ENCODE data around the gene KRT73. TPM values are rescaled to one million over a fixed set of nuclear protein-coding genes. Genes with fewer than 3 reads are reported as not detected.

Gene KRT73
- total RNA-seq, 1 experiment from 2014 or later, result not detected

DNA sequence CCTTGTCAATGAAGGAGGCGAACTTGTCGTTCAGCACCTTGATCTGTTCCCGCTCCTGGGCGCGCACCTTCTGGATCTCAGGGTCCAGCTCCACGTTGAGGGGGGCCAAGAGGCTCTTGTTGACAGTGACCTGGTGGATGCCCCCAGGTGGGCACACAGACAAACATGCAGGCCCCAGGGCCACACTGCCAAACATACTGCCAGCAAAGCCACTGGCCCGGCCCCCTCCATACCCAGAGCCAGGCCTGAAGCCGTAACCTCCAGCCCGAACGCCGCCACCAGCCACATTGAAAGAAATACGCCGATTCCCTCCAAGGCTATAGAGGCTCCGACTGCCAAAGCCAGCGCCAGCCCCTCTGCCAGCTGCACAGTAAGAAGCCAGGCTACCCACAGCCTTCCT is 45.1 kb downstream of the KRT73 start:
- Mint-ChIP-seq H3K27me3 (ENCODE audit: low read depth) (no peaks in the 10 kb centered on the region), H3K36me3 (no peaks in the 10 kb centered on the region), H3K27ac (no peak overlapping the region), H3K4me1 (no peaks in the 10 kb centered on the region), H3K4me3 (no peak overlapping the region), H3K9me3 (no peaks in the 10 kb centered on the region)
- TF ChIP-seq JAZF1 (CRISPR knock-in tag; IDR thresholded peaks at IDR 0.05) (no peak), RORB (CRISPR knock-in tag; IDR thresholded peaks at IDR 0.05) (no peak), ESRRA (CRISPR knock-in tag; IDR thresholded peaks at IDR 0.05; ENCODE audit: borderline replicate concordance) (no peak), ZNF317 (CRISPR knock-in tag; IDR thresholded peaks at IDR 0.05; ENCODE audit: borderline replicate concordance, low read depth) (no peak)
- TF ChIP-seq, protein P1, sequence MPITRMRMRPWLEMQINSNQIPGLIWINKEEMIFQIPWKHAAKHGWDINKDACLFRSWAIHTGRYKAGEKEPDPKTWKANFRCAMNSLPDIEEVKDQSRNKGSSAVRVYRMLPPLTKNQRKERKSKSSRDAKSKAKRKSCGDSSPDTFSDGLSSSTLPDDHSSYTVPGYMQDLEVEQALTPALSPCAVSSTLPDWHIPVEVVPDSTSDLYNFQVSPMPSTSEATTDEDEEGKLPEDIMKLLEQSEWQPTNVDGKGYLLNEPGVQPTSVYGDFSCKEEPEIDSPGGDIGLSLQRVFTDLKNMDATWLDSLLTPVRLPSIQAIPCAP (CRISPR knock-in tag; IDR thresholded peaks at IDR 0.05), result no peak
- TF ChIP-seq, protein P2, sequence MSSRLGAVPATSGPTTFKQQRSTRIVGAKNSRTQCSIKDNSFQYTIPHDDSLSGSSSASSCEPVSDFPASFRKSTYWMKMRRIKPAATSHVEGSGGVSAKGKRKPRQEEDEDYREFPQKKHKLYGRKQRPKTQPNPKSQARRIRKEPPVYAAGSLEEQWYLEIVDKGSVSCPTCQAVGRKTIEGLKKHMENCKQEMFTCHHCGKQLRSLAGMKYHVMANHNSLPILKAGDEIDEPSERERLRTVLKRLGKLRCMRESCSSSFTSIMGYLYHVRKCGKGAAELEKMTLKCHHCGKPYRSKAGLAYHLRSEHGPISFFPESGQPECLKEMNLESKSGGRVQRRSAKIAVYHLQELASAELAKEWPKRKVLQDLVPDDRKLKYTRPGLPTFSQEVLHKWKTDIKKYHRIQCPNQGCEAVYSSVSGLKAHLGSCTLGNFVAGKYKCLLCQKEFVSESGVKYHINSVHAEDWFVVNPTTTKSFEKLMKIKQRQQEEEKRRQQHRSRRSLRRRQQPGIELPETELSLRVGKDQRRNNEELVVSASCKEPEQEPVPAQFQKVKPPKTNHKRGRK (CRISPR knock-in tag; IDR thresholded peaks at IDR 0.05; ENCODE audit: borderline replicate concordance), result no peak
- TF ChIP-seq, protein P3, sequence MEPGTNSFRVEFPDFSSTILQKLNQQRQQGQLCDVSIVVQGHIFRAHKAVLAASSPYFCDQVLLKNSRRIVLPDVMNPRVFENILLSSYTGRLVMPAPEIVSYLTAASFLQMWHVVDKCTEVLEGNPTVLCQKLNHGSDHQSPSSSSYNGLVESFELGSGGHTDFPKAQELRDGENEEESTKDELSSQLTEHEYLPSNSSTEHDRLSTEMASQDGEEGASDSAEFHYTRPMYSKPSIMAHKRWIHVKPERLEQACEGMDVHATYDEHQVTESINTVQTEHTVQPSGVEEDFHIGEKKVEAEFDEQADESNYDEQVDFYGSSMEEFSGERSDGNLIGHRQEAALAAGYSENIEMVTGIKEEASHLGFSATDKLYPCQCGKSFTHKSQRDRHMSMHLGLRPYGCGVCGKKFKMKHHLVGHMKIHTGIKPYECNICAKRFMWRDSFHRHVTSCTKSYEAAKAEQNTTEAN (CRISPR knock-in tag; IDR thresholded peaks at IDR 0.05), result no peak
- TF ChIP-seq, protein P4, sequence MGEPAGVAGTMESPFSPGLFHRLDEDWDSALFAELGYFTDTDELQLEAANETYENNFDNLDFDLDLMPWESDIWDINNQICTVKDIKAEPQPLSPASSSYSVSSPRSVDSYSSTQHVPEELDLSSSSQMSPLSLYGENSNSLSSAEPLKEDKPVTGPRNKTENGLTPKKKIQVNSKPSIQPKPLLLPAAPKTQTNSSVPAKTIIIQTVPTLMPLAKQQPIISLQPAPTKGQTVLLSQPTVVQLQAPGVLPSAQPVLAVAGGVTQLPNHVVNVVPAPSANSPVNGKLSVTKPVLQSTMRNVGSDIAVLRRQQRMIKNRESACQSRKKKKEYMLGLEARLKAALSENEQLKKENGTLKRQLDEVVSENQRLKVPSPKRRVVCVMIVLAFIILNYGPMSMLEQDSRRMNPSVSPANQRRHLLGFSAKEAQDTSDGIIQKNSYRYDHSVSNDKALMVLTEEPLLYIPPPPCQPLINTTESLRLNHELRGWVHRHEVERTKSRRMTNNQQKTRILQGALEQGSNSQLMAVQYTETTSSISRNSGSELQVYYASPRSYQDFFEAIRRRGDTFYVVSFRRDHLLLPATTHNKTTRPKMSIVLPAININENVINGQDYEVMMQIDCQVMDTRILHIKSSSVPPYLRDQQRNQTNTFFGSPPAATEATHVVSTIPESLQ (CRISPR knock-in tag; IDR thresholded peaks at IDR 0.05), result no peak
- ChIA-PET POLR2A (no interaction called here), CTCF (interaction anchor here (0.8 to 1.6 kb wide), 3 partner anchors 9 to 292 kb away, joined by 3 to 6 read pairs (median 6); no protein-coding TSS in a partner anchor)
- no peak for DNase-seq (ENCODE audit: low spot score)
- no peak for ATAC-seq

DNA sequence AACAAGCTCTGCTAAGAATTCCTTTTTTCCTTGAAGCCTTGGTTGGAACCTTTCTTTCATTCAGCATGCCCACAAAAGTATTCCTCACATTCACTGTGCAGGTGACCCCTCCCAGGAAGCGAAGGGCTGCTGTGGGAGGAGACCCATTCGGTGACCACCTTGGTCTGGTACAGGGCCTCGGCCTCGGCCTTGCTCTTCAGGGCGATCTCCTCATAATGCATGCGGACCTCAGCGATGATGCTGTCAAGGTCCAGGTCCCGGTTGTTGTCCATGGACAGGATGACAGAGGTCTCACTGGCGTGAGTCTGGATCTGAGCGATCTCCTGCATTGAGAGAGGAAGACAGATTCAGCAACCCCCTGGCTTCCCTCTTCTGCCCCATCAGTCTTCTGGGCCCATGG is 47.8 kb downstream of the KRT73 start:
- no peak for DNase-seq (ENCODE audit: low spot score)
- ChIA-PET CTCF (interaction anchor here (1.1 to 1.4 kb wide), 2 partner anchors 13 to 175 kb away, joined by 3 read pairs; no protein-coding TSS in a partner anchor), POLR2A (no interaction called here)
- Mint-ChIP-seq H3K27me3 (ENCODE audit: low read depth) (no peaks in the 10 kb centered on the region), H3K36me3 (no peaks in the 10 kb centered on the region), H3K27ac (no peak overlapping the region), H3K9me3 (no peaks in the 10 kb centered on the region), H3K4me1 (no peaks in the 10 kb centered on the region), H3K4me3 (no peak overlapping the region)
- no peak for ATAC-seq
- TF ChIP-seq RORB (CRISPR knock-in tag; IDR thresholded peaks at IDR 0.05), result no peak
- TF ChIP-seq ZNF317 (CRISPR knock-in tag; IDR thresholded peaks at IDR 0.05; ENCODE audit: borderline replicate concordance, low read depth), result no peak
- TF ChIP-seq, protein P5, sequence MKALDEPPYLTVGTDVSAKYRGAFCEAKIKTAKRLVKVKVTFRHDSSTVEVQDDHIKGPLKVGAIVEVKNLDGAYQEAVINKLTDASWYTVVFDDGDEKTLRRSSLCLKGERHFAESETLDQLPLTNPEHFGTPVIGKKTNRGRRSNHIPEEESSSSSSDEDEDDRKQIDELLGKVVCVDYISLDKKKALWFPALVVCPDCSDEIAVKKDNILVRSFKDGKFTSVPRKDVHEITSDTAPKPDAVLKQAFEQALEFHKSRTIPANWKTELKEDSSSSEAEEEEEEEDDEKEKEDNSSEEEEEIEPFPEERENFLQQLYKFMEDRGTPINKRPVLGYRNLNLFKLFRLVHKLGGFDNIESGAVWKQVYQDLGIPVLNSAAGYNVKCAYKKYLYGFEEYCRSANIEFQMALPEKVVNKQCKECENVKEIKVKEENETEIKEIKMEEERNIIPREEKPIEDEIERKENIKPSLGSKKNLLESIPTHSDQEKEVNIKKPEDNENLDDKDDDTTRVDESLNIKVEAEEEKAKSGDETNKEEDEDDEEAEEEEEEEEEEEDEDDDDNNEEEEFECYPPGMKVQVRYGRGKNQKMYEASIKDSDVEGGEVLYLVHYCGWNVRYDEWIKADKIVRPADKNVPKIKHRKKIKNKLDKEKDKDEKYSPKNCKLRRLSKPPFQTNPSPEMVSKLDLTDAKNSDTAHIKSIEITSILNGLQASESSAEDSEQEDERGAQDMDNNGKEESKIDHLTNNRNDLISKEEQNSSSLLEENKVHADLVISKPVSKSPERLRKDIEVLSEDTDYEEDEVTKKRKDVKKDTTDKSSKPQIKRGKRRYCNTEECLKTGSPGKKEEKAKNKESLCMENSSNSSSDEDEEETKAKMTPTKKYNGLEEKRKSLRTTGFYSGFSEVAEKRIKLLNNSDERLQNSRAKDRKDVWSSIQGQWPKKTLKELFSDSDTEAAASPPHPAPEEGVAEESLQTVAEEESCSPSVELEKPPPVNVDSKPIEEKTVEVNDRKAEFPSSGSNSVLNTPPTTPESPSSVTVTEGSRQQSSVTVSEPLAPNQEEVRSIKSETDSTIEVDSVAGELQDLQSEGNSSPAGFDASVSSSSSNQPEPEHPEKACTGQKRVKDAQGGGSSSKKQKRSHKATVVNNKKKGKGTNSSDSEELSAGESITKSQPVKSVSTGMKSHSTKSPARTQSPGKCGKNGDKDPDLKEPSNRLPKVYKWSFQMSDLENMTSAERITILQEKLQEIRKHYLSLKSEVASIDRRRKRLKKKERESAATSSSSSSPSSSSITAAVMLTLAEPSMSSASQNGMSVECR (CRISPR knock-in tag; IDR thresholded peaks at IDR 0.05; ENCODE audit: borderline replicate concordance), result no peak
- TF ChIP-seq, protein P6, sequence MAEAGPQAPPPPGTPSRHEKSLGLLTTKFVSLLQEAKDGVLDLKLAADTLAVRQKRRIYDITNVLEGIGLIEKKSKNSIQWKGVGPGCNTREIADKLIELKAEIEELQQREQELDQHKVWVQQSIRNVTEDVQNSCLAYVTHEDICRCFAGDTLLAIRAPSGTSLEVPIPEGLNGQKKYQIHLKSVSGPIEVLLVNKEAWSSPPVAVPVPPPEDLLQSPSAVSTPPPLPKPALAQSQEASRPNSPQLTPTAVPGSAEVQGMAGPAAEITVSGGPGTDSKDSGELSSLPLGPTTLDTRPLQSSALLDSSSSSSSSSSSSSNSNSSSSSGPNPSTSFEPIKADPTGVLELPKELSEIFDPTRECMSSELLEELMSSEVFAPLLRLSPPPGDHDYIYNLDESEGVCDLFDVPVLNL (CRISPR knock-in tag; IDR thresholded peaks at IDR 0.05; ENCODE audit: borderline replicate concordance, low read depth), result no peak
- TF ChIP-seq MXD4 (CRISPR knock-in tag; IDR thresholded peaks at IDR 0.05; ENCODE audit: borderline replicate concordance), result no peak
- TF ChIP-seq, protein P7, sequence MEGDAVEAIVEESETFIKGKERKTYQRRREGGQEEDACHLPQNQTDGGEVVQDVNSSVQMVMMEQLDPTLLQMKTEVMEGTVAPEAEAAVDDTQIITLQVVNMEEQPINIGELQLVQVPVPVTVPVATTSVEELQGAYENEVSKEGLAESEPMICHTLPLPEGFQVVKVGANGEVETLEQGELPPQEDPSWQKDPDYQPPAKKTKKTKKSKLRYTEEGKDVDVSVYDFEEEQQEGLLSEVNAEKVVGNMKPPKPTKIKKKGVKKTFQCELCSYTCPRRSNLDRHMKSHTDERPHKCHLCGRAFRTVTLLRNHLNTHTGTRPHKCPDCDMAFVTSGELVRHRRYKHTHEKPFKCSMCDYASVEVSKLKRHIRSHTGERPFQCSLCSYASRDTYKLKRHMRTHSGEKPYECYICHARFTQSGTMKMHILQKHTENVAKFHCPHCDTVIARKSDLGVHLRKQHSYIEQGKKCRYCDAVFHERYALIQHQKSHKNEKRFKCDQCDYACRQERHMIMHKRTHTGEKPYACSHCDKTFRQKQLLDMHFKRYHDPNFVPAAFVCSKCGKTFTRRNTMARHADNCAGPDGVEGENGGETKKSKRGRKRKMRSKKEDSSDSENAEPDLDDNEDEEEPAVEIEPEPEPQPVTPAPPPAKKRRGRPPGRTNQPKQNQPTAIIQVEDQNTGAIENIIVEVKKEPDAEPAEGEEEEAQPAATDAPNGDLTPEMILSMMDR (IDR thresholded peaks at IDR 0.05), result no peak
- no peak for TF ChIP-seq ZNF263 (CRISPR knock-in tag; IDR thresholded peaks at IDR 0.05; ENCODE audit: low read depth)
- no peak for TF ChIP-seq FOXK1 (CRISPR knock-in tag; IDR thresholded peaks at IDR 0.05)
- TF ChIP-seq ZNF232 (CRISPR knock-in tag; IDR thresholded peaks at IDR 0.05), result no peak
- TF ChIP-seq, protein P4 (CRISPR knock-in tag; IDR thresholded peaks at IDR 0.05), result no peak
